ENCODE results near the gene GPR135.

GRCh38 chr14:59490756-59491155 is 25.6 kb upstream of the GPR135 start:
- TF ChIP-seq KDM5A (IDR thresholded peaks at IDR 0.05) = no peak
- TF ChIP-seq, protein P1, sequence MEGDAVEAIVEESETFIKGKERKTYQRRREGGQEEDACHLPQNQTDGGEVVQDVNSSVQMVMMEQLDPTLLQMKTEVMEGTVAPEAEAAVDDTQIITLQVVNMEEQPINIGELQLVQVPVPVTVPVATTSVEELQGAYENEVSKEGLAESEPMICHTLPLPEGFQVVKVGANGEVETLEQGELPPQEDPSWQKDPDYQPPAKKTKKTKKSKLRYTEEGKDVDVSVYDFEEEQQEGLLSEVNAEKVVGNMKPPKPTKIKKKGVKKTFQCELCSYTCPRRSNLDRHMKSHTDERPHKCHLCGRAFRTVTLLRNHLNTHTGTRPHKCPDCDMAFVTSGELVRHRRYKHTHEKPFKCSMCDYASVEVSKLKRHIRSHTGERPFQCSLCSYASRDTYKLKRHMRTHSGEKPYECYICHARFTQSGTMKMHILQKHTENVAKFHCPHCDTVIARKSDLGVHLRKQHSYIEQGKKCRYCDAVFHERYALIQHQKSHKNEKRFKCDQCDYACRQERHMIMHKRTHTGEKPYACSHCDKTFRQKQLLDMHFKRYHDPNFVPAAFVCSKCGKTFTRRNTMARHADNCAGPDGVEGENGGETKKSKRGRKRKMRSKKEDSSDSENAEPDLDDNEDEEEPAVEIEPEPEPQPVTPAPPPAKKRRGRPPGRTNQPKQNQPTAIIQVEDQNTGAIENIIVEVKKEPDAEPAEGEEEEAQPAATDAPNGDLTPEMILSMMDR (IDR thresholded peaks at IDR 0.05) = no peak
- TF ChIP-seq PHF8 (IDR thresholded peaks at IDR 0.05; ENCODE audit: borderline replicate concordance, low read depth) = no peak
- TF ChIP-seq, protein P2, sequence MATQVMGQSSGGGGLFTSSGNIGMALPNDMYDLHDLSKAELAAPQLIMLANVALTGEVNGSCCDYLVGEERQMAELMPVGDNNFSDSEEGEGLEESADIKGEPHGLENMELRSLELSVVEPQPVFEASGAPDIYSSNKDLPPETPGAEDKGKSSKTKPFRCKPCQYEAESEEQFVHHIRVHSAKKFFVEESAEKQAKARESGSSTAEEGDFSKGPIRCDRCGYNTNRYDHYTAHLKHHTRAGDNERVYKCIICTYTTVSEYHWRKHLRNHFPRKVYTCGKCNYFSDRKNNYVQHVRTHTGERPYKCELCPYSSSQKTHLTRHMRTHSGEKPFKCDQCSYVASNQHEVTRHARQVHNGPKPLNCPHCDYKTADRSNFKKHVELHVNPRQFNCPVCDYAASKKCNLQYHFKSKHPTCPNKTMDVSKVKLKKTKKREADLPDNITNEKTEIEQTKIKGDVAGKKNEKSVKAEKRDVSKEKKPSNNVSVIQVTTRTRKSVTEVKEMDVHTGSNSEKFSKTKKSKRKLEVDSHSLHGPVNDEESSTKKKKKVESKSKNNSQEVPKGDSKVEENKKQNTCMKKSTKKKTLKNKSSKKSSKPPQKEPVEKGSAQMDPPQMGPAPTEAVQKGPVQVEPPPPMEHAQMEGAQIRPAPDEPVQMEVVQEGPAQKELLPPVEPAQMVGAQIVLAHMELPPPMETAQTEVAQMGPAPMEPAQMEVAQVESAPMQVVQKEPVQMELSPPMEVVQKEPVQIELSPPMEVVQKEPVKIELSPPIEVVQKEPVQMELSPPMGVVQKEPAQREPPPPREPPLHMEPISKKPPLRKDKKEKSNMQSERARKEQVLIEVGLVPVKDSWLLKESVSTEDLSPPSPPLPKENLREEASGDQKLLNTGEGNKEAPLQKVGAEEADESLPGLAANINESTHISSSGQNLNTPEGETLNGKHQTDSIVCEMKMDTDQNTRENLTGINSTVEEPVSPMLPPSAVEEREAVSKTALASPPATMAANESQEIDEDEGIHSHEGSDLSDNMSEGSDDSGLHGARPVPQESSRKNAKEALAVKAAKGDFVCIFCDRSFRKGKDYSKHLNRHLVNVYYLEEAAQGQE (IDR thresholded peaks at IDR 0.05) = no peak
- no peak for TF ChIP-seq POLR2A (IDR thresholded peaks at IDR 0.05; ENCODE audit: low read length)
- TF ChIP-seq SMC3 (IDR thresholded peaks at IDR 0.05) = no peak
- TF ChIP-seq RCOR1 (IDR thresholded peaks at IDR 0.05; ENCODE audit: low read depth, low read length) = no peak
- no peak for TF ChIP-seq MAX (IDR thresholded peaks at IDR 0.05)
- no peak for TF ChIP-seq EHF (CRISPR knock-in tag; IDR thresholded peaks at IDR 0.05)
- TF ChIP-seq EP300 (IDR thresholded peaks at IDR 0.05) = no peak

All from A549 (cell line).